ENCODE results near the gene CCNB1IP1. TPM values are rescaled to one million over a fixed set of nuclear protein-coding genes. Genes with fewer than 3 reads are reported as not detected.

CCNB1IP1 gene
- 10 to 100 TPM; 30.8 to 49.7 (median 36.8) TPM for total RNA-seq

DNA sequence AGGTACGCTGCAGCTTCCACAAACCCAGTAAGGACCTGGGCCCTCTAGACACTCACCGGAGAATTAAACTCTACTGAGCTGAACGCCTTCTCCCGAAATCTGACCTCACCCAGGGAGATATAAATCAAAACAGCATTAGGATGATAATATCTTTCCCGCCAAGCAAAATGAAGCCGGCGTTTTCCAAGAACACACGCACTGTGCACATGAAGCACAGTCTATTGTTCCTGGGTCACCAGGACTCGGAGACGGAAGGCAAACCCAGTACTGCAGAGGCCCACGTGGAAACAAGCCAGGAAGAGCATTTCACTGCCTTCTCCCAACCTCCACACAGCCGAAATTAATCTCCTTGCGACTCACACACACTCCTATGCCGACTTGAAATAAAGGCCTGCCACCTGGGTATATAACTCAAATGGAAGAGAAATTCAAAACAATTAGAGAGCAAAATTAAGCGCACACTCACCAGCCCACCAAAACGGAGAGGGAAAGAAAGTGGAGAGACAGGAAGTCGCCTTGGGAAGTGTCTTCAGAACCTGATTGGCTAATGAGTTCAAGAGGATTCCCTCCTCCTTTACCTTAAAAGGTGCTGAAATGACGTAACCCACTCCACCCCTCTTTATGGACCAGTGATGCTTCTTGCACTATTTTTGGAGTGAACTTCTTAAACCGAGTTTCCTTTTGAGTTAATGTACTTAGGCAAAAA lies at the start of gene CCNB1IP1:
CCNB1IP1 (minus strand) TSS at position 492 of the 706 bp plus-strand sequence. CDS start 16,756 bp downstream, outside the sequence.
- DNase-seq (ENCODE audit: low spot score) (no peak), ATAC-seq (ENCODE audit: low FRiP score) (peak; percentile 99)
- no peak for TF ChIP-seq CTCF (IDR thresholded peaks at IDR 0.05)

DNA sequence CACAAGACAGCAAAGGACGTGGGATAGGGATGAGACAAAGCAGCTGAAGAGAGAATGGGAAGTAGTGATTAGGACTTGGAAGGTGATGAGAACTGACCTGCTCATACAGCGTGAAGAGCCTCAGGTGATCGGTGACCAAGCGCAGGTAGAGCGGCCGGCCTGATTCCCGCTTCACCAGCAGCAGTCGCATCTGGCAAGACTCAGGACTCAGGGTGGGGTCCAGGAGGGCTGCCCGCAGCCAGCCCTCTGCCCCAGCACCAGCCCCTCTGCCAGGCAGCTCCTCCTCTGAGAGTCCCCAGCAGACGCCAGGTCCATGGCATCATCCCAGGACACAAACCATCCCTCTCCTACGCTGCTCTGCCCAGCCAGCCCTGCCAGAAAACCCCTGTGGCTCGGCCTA lies 49.4 kb upstream of the CCNB1IP1 start:
- DNase-seq (ENCODE audit: low spot score) (no peak), ATAC-seq (ENCODE audit: low FRiP score) (no peak)
- no peak for TF ChIP-seq CTCF (IDR thresholded peaks at IDR 0.05)

GRCh38 chr14:20381341-20381740 lies 48.3 kb upstream of the CCNB1IP1 start:
- TF ChIP-seq CTCF (IDR thresholded peaks at IDR 0.05): no peak
- DNase-seq (ENCODE audit: low spot score) (no peak), ATAC-seq (ENCODE audit: low FRiP score) (no peak)

- ATAC-seq (ENCODE audit: low FRiP score) (no peak), DNase-seq (ENCODE audit: low spot score) (no peak)
- no peak for TF ChIP-seq CTCF (IDR thresholded peaks at IDR 0.05)
These were observed 47.6 kb upstream of the CCNB1IP1 start for GRCh38 chr14:20380681-20381080.

DNA sequence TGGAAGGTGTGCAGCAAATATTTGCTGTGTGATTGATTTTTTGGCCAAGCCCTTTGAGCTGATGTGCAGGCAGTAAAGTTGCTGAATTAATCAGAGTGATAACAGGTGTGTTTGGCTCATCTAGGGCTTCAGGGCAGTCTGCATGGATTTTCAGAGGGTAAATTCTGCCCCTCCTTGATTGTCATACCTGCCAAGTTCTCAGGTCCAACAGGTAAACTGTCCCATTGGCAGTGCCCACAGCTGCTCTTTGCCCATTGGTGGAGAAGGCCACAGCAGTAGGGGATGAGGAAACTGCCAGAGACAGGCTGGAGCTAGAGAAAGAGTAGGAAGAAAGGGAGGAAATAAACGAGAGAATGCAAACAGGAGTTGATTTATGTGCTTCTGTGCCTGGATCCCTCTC lies 46.7 kb upstream of the CCNB1IP1 start:
- ATAC-seq (ENCODE audit: low FRiP score) (no peak), DNase-seq (ENCODE audit: low spot score) (no peak)
- TF ChIP-seq CTCF (IDR thresholded peaks at IDR 0.05): no peak

DNA sequence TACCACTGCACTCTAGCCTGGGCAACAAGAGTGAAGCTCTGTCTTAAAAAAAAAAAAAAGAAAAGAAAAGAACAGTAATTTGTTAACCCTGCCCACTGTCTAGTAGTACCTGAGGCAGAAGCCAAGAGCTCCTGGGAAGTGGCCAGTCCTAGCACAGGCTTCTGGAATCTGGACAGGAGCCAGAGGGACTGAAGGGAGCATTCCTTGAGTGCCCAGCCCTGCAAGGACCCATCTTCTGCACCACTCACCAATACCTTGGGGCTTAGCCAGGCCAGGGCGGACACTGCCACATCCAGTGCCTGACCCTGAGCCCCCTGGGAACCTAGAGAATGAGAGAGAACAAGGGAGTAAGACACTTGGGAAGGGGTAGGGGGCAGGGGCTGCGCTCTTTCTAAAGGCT lies 44.1 kb upstream of the CCNB1IP1 start:
- ATAC-seq (ENCODE audit: low FRiP score) (no peak), DNase-seq (ENCODE audit: low spot score) (no peak)
- TF ChIP-seq CTCF (IDR thresholded peaks at IDR 0.05): no peak

GRCh38 chr14:20376071-20376588 lies 43.1 kb upstream of the CCNB1IP1 start:
- TF ChIP-seq CTCF (IDR thresholded peaks at IDR 0.05): no peak

More at GRCh38 chr14:20376071-20376588, 43.1 kb upstream of the CCNB1IP1 start:
- DNase-seq (ENCODE audit: low spot score) (no peak), ATAC-seq (ENCODE audit: low FRiP score) (no peak)
